NCI-H446 (cell line): Measurements from ENCODE around the gene ZSWIM2.
"Not testable (repeated sequence)": the region's sequence is repeated elsewhere in the genome, so short reads cannot be mapped to it uniquely, and the experiment has no call there.

ENCODE experiments used
- DNase-seq, 2 experiments: peaks; one replicate each; lab custom pipeline; 2025; lab: John Stamatoyannopoulos, UW

ZSWIM2 gene

GRCh38 chr2:186841940-186842339 is 7.0 kb downstream of the ZSWIM2 start:
- no peak for DNase-seq

DNA sequence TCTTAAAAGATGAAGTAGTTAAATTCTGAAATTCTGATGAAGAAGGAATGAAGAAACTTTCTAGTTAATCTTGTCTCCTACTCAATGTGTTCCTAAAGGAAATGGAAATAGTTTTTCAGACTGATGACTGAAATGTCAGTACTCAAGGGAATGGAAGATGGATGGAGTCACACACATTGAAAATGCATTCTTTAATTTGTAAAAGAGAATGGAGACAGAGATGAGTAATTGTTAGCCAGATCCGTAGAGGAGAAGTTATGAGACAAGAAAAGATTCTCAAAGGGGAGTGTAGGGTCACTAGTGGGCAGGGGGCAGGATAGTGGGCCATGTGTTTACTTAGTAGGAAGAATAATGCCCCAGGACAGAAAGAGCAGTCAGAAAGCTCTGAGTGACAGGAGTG is 13.3 kb downstream of the ZSWIM2 start:
- DNase-seq, result no peak

GRCh38 chr2:186827862-186828492 is 21.0 kb downstream of the ZSWIM2 start:
- no peak for DNase-seq

DNA sequence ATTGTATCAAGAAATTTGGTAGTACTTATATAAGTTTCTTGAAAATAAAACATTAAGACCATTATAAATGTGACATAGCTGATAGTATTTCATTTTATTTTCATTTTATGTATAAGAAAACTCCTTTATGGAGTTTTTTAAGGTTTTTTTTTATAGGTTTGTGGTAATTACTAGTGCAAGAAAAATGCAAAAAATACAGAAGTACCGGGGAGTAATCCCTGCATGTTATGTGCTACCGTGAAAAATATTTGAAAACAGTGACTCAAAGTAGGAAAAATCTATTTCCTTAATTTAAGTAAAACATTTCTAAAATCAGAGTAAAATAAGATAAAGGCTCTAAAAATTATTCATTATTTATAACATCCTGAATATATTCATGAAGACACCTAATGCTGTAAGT is 21.6 kb downstream of the ZSWIM2 start:
- DNase-seq, result no peak

DNA sequence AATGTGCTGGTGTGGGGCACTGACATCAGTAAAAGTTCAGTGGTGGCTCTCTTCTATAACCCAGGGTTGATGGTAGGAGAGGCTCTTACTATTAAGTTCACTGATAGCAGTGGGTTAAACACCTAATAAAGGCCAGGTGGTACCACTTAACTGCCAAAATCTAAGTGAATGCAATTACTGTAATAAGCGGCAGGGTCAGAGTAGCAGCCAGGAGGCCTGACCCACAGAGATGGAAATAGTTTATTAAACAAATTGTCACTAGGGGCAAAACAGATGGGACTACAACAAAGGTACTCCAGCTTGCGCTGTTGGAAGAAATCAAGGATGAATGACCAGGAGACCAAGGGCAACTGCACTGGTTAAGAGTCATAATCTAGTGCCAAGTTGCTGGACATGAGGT is 26.6 kb downstream of the ZSWIM2 start:
- DNase-seq, result no peak

DNA sequence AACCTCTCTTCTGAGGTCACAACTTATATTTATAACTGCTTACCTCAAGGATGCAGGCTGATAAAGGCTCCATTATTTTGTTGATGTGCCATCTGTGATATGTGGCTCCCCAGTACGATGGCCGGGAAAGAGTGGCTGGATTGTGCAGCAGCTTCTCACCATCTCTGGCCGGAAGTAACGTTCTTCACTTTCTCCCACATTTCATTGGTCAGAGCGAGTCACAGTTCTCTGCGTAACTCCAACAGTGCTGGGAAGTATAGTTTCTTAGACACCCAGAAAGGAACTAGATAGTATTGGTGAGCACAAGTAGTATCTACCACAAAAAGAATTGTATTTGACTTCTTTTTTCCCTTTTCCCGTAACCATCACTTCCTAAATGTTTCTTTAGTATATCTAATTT is 28.7 kb downstream of the ZSWIM2 start:
- no peak for DNase-seq

GRCh38 chr2:186811760-186812159 is 37.2 kb downstream of the ZSWIM2 start:
- DNase-seq, result not testable (repeated sequence)

DNA sequence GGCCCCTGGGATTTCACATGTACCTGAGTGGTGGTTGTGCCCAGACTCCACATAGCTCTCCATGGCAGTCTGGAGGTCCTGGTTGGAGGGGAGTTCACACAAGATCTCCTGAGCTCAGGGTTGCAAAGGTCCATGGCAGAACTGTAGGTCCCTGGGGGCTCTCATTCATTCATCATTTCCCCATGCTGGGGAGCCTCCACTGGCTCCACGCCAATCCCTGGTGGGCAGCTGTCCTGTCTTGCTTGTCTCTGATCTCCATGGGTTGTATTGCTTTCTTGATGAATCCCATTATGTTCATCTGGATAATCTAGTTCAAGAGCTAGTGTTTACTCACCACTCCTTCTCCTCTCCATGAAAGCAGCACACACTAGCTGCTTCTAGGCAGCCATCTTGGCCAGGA is 42.4 kb downstream of the ZSWIM2 start:
- DNase-seq, result no peak

- DNase-seq, result not testable (repeated sequence)
Observed at GRCh38 chr2:186798604-186799003, 50.4 kb downstream of the ZSWIM2 start.

GRCh38 chr2:186784930-186785329 is 64.0 kb downstream of the ZSWIM2 start:
- DNase-seq, result no peak

DNA sequence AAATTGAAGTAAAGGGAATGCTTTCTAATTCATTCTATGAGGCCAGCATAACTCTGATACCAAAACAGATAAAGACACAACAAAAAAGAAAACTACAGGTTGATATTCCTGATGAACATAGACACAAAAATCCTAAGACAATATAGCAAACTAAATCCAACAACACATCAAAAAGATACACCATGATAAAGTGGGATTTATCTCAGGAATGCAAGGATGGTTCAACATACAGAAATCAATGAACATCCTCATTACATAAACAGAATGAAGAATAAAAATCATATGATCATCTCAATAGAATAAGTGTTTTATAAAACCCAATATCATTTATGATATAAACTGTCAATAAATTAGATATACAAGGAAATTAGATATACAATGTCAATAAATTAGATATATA is 65.7 kb downstream of the ZSWIM2 start:
- no peak for DNase-seq

- no peak for DNase-seq
Observed at GRCh38 chr2:186780701-186781316, 68.2 kb downstream of the ZSWIM2 start.
